ENCODE data around the gene COL19A1. TPM values are rescaled to one million over a fixed set of nuclear protein-coding genes. Genes with fewer than 3 reads are reported as not detected.

Gene COL19A1
- total RNA-seq (2014; rRNA removed; shearing (Covaris generic)) = 14.0 and 15.2 TPM in 2 replicates

GRCh38 chr6:69866351-69866769 lies at the start of gene COL19A1:
COL19A1 (plus strand) TSS chr6:69866556; CDS start chr6:69879568, 13,012 bp downstream.

Small RNA genes lying within 50 kb of the gene (small RNA-seq; reads per million reads assigned to genes)
- gene RPL37P15 = not detected

Other genes starting within 250 kb of the COL19A1 start
- gene LMBRD1, start 69.5 kb upstream of the COL19A1 start, total RNA-seq (2014; rRNA removed; shearing (Covaris generic)) = 6.1 and 8.6 TPM in 2 replicates

Data from A375 (cell line).